Skeletal muscle satellite cell (primary cell): ENCODE data around the gene XCL1.
"Not testable (repeated sequence)": the region's sequence is repeated elsewhere in the genome, so short reads cannot be mapped to it uniquely, and the experiment has no call there.

Experiments
- H3K27me3 ChIP-seq: 2 replicates; pipeline ENCODE4 v1.7.0; 2013; ENCODE audit warnings: low read length; ENCODE audit not compliant: control insufficient read depth, insufficient read depth
- H3K36me3 ChIP-seq: 2 replicates; pipeline ENCODE4 v1.7.0; 2013; ENCODE audit warnings: mild to moderate bottlenecking, control low read depth, low read length; ENCODE audit not compliant: insufficient read depth
- H3K4me1 ChIP-seq: 2 replicates; pipeline ENCODE4 v1.7.0; 2013; ENCODE audit warnings: low read length; ENCODE audit not compliant: control insufficient read depth, insufficient read depth
- H3K4me2 ChIP-seq: 2 replicates; pipeline ENCODE4 v1.7.0; 2013; ENCODE audit warnings: mild to moderate bottlenecking, low read length
- H3K4me3 ChIP-seq: 2 replicates; pipeline ENCODE4 v1.7.0; 2013; ENCODE audit warnings: low read length
- H3K9ac ChIP-seq: 2 replicates; pipeline ENCODE4 v1.7.0; 2013; ENCODE audit warnings: mild to moderate bottlenecking, low read depth, low read length, moderate library complexity
- H3K9me3 ChIP-seq: replicated peaks from 2 replicates; pipeline ENCODE4 v1.7.0; 2013; ENCODE audit warnings: mild to moderate bottlenecking, control low read depth, low read length

Gene XCL1

DNA sequence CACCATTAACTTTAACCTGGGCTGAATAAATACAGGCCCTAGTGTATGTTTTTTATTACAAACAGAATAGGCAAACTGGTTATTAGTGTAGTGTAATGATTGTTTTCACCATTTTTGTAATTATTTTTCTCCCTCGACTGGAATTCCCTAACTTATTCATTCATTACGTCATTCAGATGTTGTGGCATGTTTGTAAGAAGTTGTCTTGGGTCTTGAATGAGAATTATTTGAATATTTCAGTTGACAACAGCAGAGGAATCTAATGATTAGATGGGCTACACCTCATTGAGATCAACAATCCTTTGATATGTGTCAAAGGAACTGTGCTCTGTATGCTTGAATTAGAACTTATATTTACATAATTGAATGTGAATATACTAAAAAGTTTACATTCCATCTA lies 12.8 kb downstream of the XCL1 start:
- no peaks in the 10 kb centered on the region for H3K9me3 ChIP-seq
- H3K4me1 ChIP-seq = peaks cover 8% of the 10 kb centered on the region
- H3K4me3 ChIP-seq = no peak overlapping the region
- H3K9ac ChIP-seq = no peak overlapping the region
- no peak overlapping the region for H3K4me2 ChIP-seq
- no peaks in the 10 kb centered on the region for H3K36me3 ChIP-seq
- peaks cover 17% of the 10 kb centered on the region for H3K27me3 ChIP-seq

GRCh38 chr1:168591066-168591465 lies 14.7 kb downstream of the XCL1 start:
- Histone ChIP-seq H3K9ac (no peak overlapping the region), H3K36me3 (no peaks in the 10 kb centered on the region), H3K4me2 (no peak overlapping the region), H3K9me3 (no peaks in the 10 kb centered on the region), H3K4me1 (no peaks in the 10 kb centered on the region), H3K27me3 (peaks cover 17% of the 10 kb centered on the region), H3K4me3 (no peak overlapping the region)

GRCh38 chr1:168591641-168592250 lies 15.3 kb downstream of the XCL1 start:
- Histone ChIP-seq H3K9ac (no peak overlapping the region), H3K9me3 (no peaks in the 10 kb centered on the region), H3K4me1 (no peaks in the 10 kb centered on the region), H3K4me2 (no peak overlapping the region), H3K27me3 (peaks cover 17% of the 10 kb centered on the region), H3K36me3 (no peaks in the 10 kb centered on the region), H3K4me3 (no peak overlapping the region)

- H3K27me3 ChIP-seq = peaks cover 16% of the 10 kb centered on the region
- H3K4me2 ChIP-seq, H3K4me1 ChIP-seq, H3K4me3 ChIP-seq, H3K36me3 ChIP-seq, H3K9ac ChIP-seq, H3K9me3 ChIP-seq: not testable (repeated sequence)
These were observed 19.0 kb downstream of the XCL1 start for GRCh38 chr1:168595403-168595802.

DNA sequence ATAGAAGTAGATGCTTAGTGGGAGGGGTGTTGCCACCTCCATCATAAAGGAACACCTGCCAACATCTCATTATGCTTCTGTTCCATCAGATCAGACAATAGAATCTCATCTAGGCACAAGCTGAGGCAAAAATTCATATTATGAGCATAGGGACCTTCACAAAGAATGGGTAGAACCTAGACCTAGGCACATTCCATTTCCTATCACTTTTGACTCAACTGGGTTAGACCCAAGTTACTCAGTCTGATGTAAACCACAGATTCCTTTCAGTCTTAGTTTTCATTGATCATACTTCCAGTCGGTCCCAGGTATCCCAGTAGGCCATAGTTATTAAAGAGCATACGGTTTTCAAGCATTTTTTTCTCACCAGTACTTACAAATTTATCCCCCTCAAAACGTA lies 21.7 kb downstream of the XCL1 start:
- H3K9ac ChIP-seq = no peak overlapping the region

GRCh38 chr1:168598892-168599291 lies 22.5 kb downstream of the XCL1 start:
- Histone ChIP-seq H3K36me3 (no peaks in the 10 kb centered on the region), H3K4me1 (no peaks in the 10 kb centered on the region), H3K4me2 (no peak overlapping the region), H3K9me3 (no peaks in the 10 kb centered on the region), H3K9ac (no peak overlapping the region), H3K4me3 (no peak overlapping the region), H3K27me3 (peaks cover 2% of the 10 kb centered on the region)

More for the DNA sequence above, 21.7 kb downstream of the XCL1 start:
- H3K4me2 ChIP-seq = no peak overlapping the region
- no peak overlapping the region for H3K4me3 ChIP-seq
- no peaks in the 10 kb centered on the region for H3K36me3 ChIP-seq
- no peaks in the 10 kb centered on the region for H3K9me3 ChIP-seq
- peaks cover 5% of the 10 kb centered on the region for H3K27me3 ChIP-seq
- no peaks in the 10 kb centered on the region for H3K4me1 ChIP-seq

DNA sequence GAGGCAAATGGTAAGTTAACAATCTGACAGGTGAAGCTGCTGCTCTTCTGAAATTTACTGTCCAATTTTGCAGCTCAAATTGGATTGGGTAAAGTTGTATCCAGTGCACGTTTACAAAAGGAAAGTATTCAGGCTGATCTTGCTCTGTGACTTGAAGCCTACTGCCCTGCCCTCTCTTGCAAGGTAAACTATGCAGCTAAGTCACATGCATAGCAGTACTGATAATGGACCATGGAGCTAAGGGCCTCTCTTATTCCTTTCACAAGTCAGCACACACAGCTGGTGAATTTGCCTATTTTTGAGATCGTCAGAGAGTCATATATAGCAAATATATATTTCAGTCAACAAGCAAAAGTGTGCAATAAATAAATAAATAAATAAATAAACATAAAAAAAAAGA lies 23.2 kb downstream of the XCL1 start:
- H3K9me3 ChIP-seq = no peaks in the 10 kb centered on the region

GRCh38 chr1:168601051-168601450 lies 24.6 kb downstream of the XCL1 start:
- Histone ChIP-seq H3K9me3 (no peaks in the 10 kb centered on the region), H3K36me3 (no peaks in the 10 kb centered on the region), H3K4me1 (no peaks in the 10 kb centered on the region), H3K4me3 (no peak overlapping the region), H3K9ac (no peak overlapping the region), H3K27me3 (no peaks in the 10 kb centered on the region), H3K4me2 (no peak overlapping the region)

More for the DNA sequence above, 23.2 kb downstream of the XCL1 start:
- no peaks in the 10 kb centered on the region for H3K36me3 ChIP-seq
- no peak overlapping the region for H3K4me3 ChIP-seq
- no peak overlapping the region for H3K9ac ChIP-seq
- H3K4me2 ChIP-seq = no peak overlapping the region
- no peaks in the 10 kb centered on the region for H3K27me3 ChIP-seq
- H3K4me1 ChIP-seq = no peaks in the 10 kb centered on the region

GRCh38 chr1:168603501-168604110 lies 27.2 kb downstream of the XCL1 start:
- no peaks in the 10 kb centered on the region for H3K27me3 ChIP-seq
- H3K4me2 ChIP-seq = no peak overlapping the region
- no peak overlapping the region for H3K9ac ChIP-seq
- no peak overlapping the region for H3K4me3 ChIP-seq
- H3K9me3 ChIP-seq = no peaks in the 10 kb centered on the region
- no peaks in the 10 kb centered on the region for H3K4me1 ChIP-seq
- H3K36me3 ChIP-seq = no peaks in the 10 kb centered on the region

DNA sequence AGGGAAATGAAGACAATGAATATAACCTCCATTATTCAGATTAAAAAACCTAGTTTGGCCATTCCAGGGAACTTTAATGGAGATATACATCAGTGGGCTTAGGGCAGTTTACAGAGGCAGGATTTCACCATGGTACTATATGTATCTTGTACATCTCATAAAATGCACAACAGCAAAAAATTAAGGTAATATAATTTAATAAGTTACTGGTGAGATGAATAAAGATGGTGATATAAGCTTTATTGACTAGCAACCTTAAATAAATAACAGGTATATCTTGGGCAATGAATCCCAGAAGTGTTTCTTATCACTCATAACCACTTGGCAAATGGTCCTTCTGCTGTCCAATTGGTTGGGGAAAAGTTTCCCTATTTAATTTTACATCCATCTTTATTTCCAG lies 29.0 kb downstream of the XCL1 start:
- Histone ChIP-seq H3K4me1 (peaks cover 12% of the 10 kb centered on the region), H3K27me3 (no peaks in the 10 kb centered on the region), H3K4me3 (no peak overlapping the region), H3K9me3 (no peaks in the 10 kb centered on the region), H3K36me3 (no peaks in the 10 kb centered on the region), H3K9ac (no peak overlapping the region), H3K4me2 (no peak overlapping the region)

- Histone ChIP-seq H3K9ac (no peak overlapping the region), H3K9me3 (no peaks in the 10 kb centered on the region), H3K27me3 (no peaks in the 10 kb centered on the region), H3K4me1 (peaks cover 12% of the 10 kb centered on the region), H3K36me3 (no peaks in the 10 kb centered on the region), H3K4me2 (no peak overlapping the region), H3K4me3 (no peak overlapping the region)
These were observed 29.7 kb downstream of the XCL1 start for GRCh38 chr1:168606096-168606495.

GRCh38 chr1:168607872-168608428 lies 31.5 kb downstream of the XCL1 start:
- Histone ChIP-seq H3K4me2 (no peak overlapping the region), H3K9me3 (no peaks in the 10 kb centered on the region), H3K4me1 (peaks cover 12% of the 10 kb centered on the region), H3K4me3 (no peak overlapping the region), H3K36me3 (no peaks in the 10 kb centered on the region), H3K27me3 (no peaks in the 10 kb centered on the region), H3K9ac (no peak overlapping the region)
